B cell (primary cell): ENCODE data around the gene IL19. TPM values are rescaled to one million over a fixed set of nuclear protein-coding genes. Genes with fewer than 3 reads are reported as not detected.

Experiments
- ATAC-seq: fragments of 200-7000 bp; cut with Tn5 transposase; one replicate; pipeline ENCODE4 v1.10.0; 2021; ENCODE audit warnings: low read depth, mild to moderate bottlenecking, moderate number of reproducible peaks, moderate library complexity
- CTCF ChIA-PET: fragments of 350-600 bp; sonication (Branson Sonifier 250); formaldehyde crosslinking; loops from one replicate; lab custom pipeline; 2021; ENCODE audit warnings: antibody characterized with exemption, inconsistent platforms; lab: Charles Lee
- POLR2A ChIA-PET: fragments of 350-600 bp; sonication (Branson Sonifier 250); formaldehyde crosslinking; loops from one replicate; lab custom pipeline; 2021; ENCODE audit warnings: antibody characterized with exemption; lab: Charles Lee
- DNase-seq: peaks from one replicate; pipeline ENCODE4 v3.0.0; 2013
- H2AFZ ChIP-seq: 2 replicates; pipeline ENCODE4 v1.6.1; 2012; ENCODE audit warnings: mild to moderate bottlenecking, low read depth, low read length; ENCODE audit not compliant: insufficient read depth, poor library complexity, severe bottlenecking
- H3K27ac ChIP-seq, 2 donors: 1 replicate in 1 of 2; 2 replicates in 1 of 2; pipeline ENCODE4 v1.5.1; 2012 to 2013; ENCODE audit warnings: low read length in 2 of 2, mild to moderate bottlenecking in 2 of 2, moderate library complexity in 1 of 2
- H3K27me3 ChIP-seq, 4 experiments: fragments of 200-600 bp in 1 of 4; sonication (generic) in 1 of 4; replicated peaks in 1 of 4; 1 replicate in 2 of 4; 2 replicates in 2 of 4; pipeline versions ENCODE4 v1.6.1 to v1.7.0; 2013 to 2016; ENCODE audit warnings: low read length in 3 of 4, mild to moderate bottlenecking in 2 of 4, mixed read lengths in 1 of 4, moderate library complexity in 1 of 4; ENCODE audit not compliant: insufficient read depth in 4 of 4, control insufficient read depth in 3 of 4; ENCODE audit errors: control extremely low read depth in 1 of 4
- H3K36me3 ChIP-seq, 2 experiments: replicated peaks in 1 of 2; 1 replicate in 1 of 2; 2 replicates in 1 of 2; pipeline versions ENCODE4 v1.6.1 to v1.7.1; 2013; ENCODE audit warnings: low read length in 1 of 2; ENCODE audit not compliant: insufficient read depth in 2 of 2, control insufficient read depth in 1 of 2; ENCODE audit errors: control extremely low read depth in 1 of 2, extremely low read depth in 1 of 2
- H3K4me1 ChIP-seq, 2 donors: fragments of 200-600 bp in 1 of 2; sonication (generic) in 1 of 2; 1 replicate in 1 of 2; 2 replicates in 1 of 2; pipeline versions ENCODE4 v1.5.1 to v1.6.1; 2013 to 2017; ENCODE audit warnings: low read length in 2 of 2; ENCODE audit not compliant: control insufficient read depth in 2 of 2, insufficient read depth in 2 of 2
- H3K4me2 ChIP-seq: replicated peaks from 2 replicates; pipeline ENCODE3; 2012; ENCODE audit warnings: mild to moderate bottlenecking, low read depth, low read length; ENCODE audit not compliant: poor library complexity, severe bottlenecking
- H3K4me3 ChIP-seq, 5 experiments: fragments of 200-600 bp in 1 of 5; sonication (generic) in 1 of 5; 1 replicate in 3 of 5; 2 replicates in 2 of 5; pipeline versions ENCODE4 v1.5.1 to v1.7.0; 2011 to 2016; ENCODE audit warnings: low read length in 4 of 5, mild to moderate bottlenecking in 4 of 5, low read depth in 2 of 5, control low read depth in 1 of 5, moderate library complexity in 1 of 5; ENCODE audit not compliant: insufficient read depth in 1 of 5; ENCODE audit errors: control extremely low read depth in 1 of 5, extremely low read depth in 1 of 5
- H3K79me2 ChIP-seq: fragments of 200-600 bp; sonication (generic); one replicate; pipeline ENCODE4 v1.6.0; 2016; ENCODE audit warnings: low read length; ENCODE audit not compliant: control insufficient read depth, insufficient read depth
- H3K9ac ChIP-seq: fragments of 200-600 bp; sonication (generic); 2 replicates; pipeline ENCODE4 v1.6.1; 2017; ENCODE audit warnings: mild to moderate bottlenecking, low read length, moderate library complexity
- H3K9me3 ChIP-seq, 3 donors: one replicate each; pipeline versions ENCODE4 v1.6.1 to v1.7.1; 2013; ENCODE audit warnings: low read length in 2 of 3; ENCODE audit not compliant: control insufficient read depth in 2 of 3, insufficient read depth in 1 of 3; ENCODE audit errors: control extremely low read depth in 1 of 3
- H4K20me1 ChIP-seq: 2 replicates; pipeline ENCODE4 v1.6.0; 2012; ENCODE audit warnings: mild to moderate bottlenecking, low read length; ENCODE audit not compliant: insufficient read depth, control insufficient read depth, poor library complexity, severe bottlenecking
- H3K27ac Mint-ChIP-seq: one replicate; pipeline ENCODE4 v1.8.0; 2021; ENCODE audit warnings: mixed read lengths
- H3K27me3 Mint-ChIP-seq: one replicate; pipeline ENCODE4 v1.8.0; 2021; ENCODE audit warnings: mixed read lengths
- H3K4me1 Mint-ChIP-seq: one replicate; pipeline ENCODE4 v1.8.0; 2021; ENCODE audit warnings: mixed read lengths
- H3K4me3 Mint-ChIP-seq: one replicate; pipeline ENCODE4 v1.8.0; 2021; ENCODE audit warnings: mixed read lengths
- H3K9me3 Mint-ChIP-seq: one replicate; pipeline ENCODE4 v1.8.0; 2022; ENCODE audit warnings: mixed read lengths; ENCODE audit not compliant: insufficient read depth
- CTCF ChIP-seq: fragments of 200-600 bp; IDR thresholded peaks from one replicate; pipeline ENCODE4 v1.8.0; 2022; ENCODE audit warnings: antibody characterized with exemption, mild to moderate bottlenecking
- EZH2 ChIP-seq: IDR thresholded peaks from 2 replicates; pipeline ENCODE4 v1.6.1; 2012; ENCODE audit warnings: borderline replicate concordance, low read depth, mild to moderate bottlenecking, moderate library complexity, low read length; ENCODE audit not compliant: insufficient read depth, poor library complexity, severe bottlenecking
- WGBS: methylation state at CpG from one replicate; pipeline ENCODE4 v1.1.5; 2013; ENCODE audit warnings: missing lambda C conversion rate; ENCODE audit not compliant: insufficient coverage; 5-methylcytosine and 5-hydroxymethylcytosine counted together
- intact Hi-C: fragments of 100-400 bp; cut with micrococcal nuclease; formaldehyde crosslinking; loops from one replicate; pipeline ENCODE4 v1.10.0; 2022
- polyA plus RNA-seq: library from polyadenylated mRNA; depleted of rRNA; stranded (reverse); fragments of >200 nt; gene quantifications from 2 replicates; pipeline ENCODE4 v1.2.3, GENCODE V29; 2012
- total RNA-seq, 2 donors: library from RNA; stranded (reverse); fragments of 120-200 nt in 1 of 2; gene quantifications; 1 replicate in 1 of 2; 2 replicates in 1 of 2; pipeline versions ENCODE4 v1.2.3 to v1.2.4, GENCODE V29; 2013 to 2022

Gene IL19
- total and polyA plus RNA-seq, 2 donors (not counting 1 experiment from before 2014, with no cell fraction given) = 0.27 TPM; not detected in 1

GRCh38 chr1:206833106-206833680, 62.6 kb downstream of the IL19 start:
- H3K79me2 ChIP-seq = no peaks in the 10 kb centered on the region
- ATAC-seq = no peak
- no peak overlapping the region for H2AFZ ChIP-seq
- TF ChIP-seq EZH2 (no peak), CTCF (no peak)
- H3K4me3 ChIP-seq = peak overlapping the region in 1 of 5 experiments; percentile 11
- no peaks in the 10 kb centered on the region for H3K27me3 ChIP-seq
- no CpG with 5 or more reads among the region's 2 CpGs for WGBS
- Mint-ChIP-seq H3K27me3 (peaks cover 5% of the 10 kb centered on the region), H3K4me1 (peaks cover 64% of the 10 kb centered on the region), H3K9me3 (no peaks in the 10 kb centered on the region), H3K27ac (peak overlapping the region; percentile 44), H3K4me3 (peak overlapping the region; percentile 3)
- H3K9ac ChIP-seq = peak overlapping the region; percentile 19
- intact Hi-C loops = loop anchor here (5.0 kb wide), 1 partner anchor 39 kb away; no protein-coding TSS in a partner anchor
- ChIA-PET CTCF (interaction anchor here (1.2 to 6.6 kb wide), 7 partner anchors 20 to 170 kb away, joined by 3 to 36 read pairs (median 7); no protein-coding TSS in a partner anchor), POLR2A (no interaction called here)
- no peaks in the 10 kb centered on the region for H3K9me3 ChIP-seq
- no peaks in the 10 kb centered on the region for H3K36me3 ChIP-seq
- peak overlapping the region in 1 of 2 donors; percentile 32 for H3K27ac ChIP-seq
- H3K4me1 ChIP-seq = peaks cover 63 to 66% of the 10 kb centered on the region in 2 donors
- peak overlapping the region; percentile 52 for H3K4me2 ChIP-seq
- DNase-seq = no peak
- H4K20me1 ChIP-seq = no peaks in the 10 kb centered on the region

GRCh38 chr1:206833801-206834200, 63.2 kb downstream of the IL19 start:
- no peaks in the 10 kb centered on the region for H3K79me2 ChIP-seq
- H3K36me3 ChIP-seq = no peaks in the 10 kb centered on the region
- intact Hi-C loops = loop anchor here (5.0 kb wide), 1 partner anchor 38 kb away; no protein-coding TSS in a partner anchor
- H3K4me1 ChIP-seq = peaks cover 58 to 60% of the 10 kb centered on the region in 2 donors
- Mint-ChIP-seq H3K4me3 (no peak overlapping the region), H3K27me3 (peaks cover 5% of the 10 kb centered on the region), H3K27ac (no peak overlapping the region), H3K4me1 (peaks cover 58% of the 10 kb centered on the region), H3K9me3 (no peaks in the 10 kb centered on the region)
- H3K9ac ChIP-seq = no peak overlapping the region
- no peak overlapping the region for H3K27ac ChIP-seq
- H3K9me3 ChIP-seq = no peaks in the 10 kb centered on the region
- POLR2A ChIA-PET = interaction anchor here (0.7 kb wide), 1 partner anchor 430 kb away, joined by 3 read pairs; no protein-coding TSS in a partner anchor
- peak overlapping the region; percentile 52 for H3K4me2 ChIP-seq
- H3K4me3 ChIP-seq = no peak overlapping the region
- ATAC-seq (no peak), DNase-seq (no peak)
- CTCF ChIA-PET = interaction anchor here (6.6 kb wide), 1 partner anchor 24 kb away, joined by 36 read pairs; no protein-coding TSS in a partner anchor
- 58% methylated on average over 2 of the region's 2 CpGs for WGBS
- H2AFZ ChIP-seq = no peak overlapping the region
- TF ChIP-seq EZH2 (no peak), CTCF (no peak)
- H4K20me1 ChIP-seq = no peaks in the 10 kb centered on the region
- H3K27me3 ChIP-seq = no peaks in the 10 kb centered on the region
